ENCODE data around the gene ENTPD7.
"Not testable (repeated sequence)": the region's sequence is repeated elsewhere in the genome, so short reads cannot be mapped to it uniquely, and the experiment has no call there.

The ENTPD7 gene

DNA sequence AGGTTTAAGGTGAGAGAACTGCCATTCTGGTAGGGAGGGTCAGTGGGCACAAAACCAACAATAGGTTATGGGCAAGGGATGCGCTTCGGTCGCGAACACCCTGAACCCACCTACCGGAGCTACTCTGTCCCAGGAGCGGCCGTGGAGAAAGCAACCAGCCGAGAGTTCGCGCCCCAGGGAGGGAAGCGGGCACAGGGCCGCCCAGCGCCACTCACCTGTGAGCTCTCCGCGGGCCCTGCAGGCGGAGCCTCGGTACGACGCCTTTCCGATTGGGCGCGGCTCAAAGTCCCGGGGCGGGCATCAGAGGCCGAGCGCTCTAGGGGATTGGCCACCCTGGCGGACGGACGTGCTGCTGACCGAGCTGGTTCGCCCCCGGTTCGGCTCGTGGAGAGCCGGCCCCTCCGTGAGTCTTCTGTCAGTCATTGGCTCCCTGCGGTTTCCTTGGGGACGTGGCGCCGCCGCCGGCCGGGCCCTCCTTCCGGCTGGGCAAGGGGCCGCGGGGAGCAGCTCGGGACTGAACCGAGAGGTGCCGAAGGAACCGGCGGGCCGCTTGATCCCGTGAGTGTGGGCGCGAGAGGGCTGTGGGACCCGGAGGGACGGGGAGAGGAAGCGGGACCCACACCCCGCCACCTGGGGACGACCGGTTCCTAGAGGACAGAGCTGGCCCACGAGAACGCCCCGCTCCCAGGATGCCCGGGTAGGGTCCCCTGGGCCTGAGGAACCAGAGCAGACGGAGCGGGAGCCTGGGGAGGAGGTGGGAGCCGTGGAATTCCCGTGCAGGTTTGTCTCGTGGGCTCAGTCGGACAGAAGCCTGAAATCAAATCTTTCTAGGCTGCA lies at the start of gene ENTPD7:
Gene ENTPD7, plus strand, starts transcription at position 479 of the 837 bp plus-strand sequence. CDS start 448 bp downstream, outside the sequence.
- DNase-seq = peak; percentile 91

DNA sequence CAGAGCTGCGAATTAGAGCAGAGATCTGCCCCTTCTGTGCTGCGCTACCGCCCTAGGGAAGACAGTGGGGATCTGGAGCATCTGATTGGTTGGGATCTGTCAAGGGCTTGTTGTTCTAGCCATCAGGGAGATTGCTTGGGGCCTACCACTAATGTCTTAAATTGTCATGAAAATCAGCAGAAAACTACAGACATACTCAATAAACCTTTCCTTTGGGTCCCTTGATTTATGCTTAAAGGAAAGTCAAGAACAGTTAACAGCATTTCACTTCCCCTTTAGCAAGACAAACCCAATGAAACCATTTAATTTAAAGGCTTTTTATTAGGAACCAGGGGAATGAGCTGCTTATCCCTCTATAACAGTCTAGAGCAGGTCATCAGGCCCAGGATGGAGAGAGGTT lies 49.1 kb upstream of the ENTPD7 start:
- no peak for DNase-seq

DNA sequence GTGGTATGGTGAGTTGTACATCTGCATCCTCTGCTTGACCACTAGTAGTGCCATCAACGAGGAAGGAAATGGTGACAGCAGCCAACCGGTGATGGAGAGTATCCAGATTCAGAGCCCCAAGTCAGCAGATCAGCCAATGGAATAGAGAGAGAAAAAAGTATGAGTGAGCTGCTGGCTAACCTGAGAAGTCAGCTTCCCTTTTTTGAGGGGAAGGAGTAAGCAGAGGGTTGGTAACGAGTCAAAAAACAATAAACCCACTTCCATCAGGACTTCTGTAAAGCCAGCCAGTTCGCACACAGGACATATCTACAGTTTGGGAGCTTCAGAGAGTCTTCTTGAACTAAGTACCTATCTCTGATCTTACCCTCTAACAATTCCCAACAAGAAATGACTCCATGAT lies 48.0 kb upstream of the ENTPD7 start:
- DNase-seq = no peak

DNA sequence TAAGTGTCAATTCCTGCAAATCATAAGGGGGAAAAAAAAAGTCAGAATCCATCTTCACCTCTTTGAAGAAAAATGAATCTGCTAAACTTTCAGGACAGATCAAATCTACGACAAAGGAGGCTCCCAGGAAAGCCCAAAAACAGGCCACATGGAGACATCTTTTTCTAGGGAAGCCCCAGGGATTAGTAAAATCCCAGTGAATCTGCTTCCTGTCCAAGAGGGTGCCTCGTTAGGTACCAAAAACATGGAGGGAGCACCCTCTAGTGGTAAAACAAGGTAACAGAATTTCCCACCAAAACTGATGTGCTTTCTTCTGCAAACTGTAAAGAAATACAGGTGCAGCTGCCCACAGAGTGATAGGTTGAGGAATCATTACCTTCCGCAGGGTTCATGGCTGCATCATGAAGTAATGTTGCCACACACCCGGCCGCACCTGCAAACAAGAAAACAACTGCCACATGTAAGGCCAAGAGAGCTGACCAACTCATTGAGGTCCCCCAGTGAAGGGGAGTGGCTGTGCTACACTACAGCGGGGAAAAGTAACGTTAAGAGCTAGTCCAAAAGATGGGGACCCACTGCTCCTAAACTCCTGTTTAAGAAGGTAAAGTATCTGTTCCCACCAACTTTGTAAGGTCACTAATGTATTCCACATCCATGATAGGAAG lies 47.0 kb upstream of the ENTPD7 start:
- peak; percentile 72 for DNase-seq

DNA sequence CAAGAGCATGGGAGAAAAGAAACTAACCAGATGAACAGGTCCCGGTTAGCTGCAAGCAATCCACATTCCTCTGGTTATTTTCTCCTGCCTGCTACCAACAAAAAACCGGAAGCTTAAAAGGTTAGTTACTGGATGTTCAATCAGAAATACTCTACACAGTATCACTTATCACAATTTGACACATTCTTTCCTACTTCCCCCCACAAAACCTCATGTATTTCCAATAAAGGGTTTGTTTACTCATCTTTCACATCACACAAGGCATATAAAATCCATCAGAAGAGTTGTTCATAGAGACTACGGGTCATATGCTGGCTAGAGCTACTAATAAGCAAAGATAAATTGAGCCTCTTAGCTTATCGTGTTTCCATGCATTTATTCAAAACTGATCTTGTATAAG lies 43.9 kb upstream of the ENTPD7 start:
- DNase-seq = no peak

- no peak for DNase-seq
These were observed 41.6 kb upstream of the ENTPD7 start for GRCh38 chr10:99617696-99618095.

DNA sequence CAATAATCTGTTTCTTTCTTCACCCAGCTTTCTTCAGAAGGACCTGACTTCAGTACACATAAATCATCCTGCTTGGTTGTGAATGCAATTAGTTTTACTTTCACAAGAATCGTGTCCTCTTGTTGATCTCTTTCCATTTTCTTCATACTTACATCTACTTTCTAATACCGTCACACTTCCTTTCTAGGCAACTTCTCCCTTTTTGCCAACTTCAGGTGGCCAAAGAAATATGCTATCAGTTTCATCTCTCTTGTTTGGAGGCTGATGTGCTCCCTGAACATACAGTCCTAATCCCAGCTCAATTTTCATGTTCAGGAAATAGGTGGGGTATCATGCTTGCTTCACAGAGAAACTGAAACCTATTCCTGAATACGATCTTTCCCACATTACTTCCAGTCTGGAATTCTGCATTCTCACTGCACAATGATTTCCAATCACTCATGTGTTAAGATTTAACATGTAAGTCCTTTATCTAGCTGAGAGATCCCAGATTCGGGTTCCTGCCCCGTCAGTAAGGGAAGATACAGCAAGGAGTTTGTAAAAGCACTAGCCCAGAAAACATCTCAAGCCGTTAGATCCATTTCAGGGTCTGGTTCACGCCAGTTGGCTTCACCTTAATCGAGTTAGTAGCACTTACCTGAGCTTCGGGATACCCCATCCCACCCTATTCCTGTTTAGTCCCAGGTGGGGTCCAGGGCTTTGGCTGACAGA lies 40.1 kb upstream of the ENTPD7 start:
- DNase-seq = peak; percentile 37

GRCh38 chr10:99619851-99620710 lies 39.2 kb upstream of the ENTPD7 start, which contains the start of gene SLC25A28:
SLC25A28 (minus strand) TSS chr10:99620439; CDS start chr10:99620335, 104 bp downstream.
- DNase-seq = peak; percentile 99

DNA sequence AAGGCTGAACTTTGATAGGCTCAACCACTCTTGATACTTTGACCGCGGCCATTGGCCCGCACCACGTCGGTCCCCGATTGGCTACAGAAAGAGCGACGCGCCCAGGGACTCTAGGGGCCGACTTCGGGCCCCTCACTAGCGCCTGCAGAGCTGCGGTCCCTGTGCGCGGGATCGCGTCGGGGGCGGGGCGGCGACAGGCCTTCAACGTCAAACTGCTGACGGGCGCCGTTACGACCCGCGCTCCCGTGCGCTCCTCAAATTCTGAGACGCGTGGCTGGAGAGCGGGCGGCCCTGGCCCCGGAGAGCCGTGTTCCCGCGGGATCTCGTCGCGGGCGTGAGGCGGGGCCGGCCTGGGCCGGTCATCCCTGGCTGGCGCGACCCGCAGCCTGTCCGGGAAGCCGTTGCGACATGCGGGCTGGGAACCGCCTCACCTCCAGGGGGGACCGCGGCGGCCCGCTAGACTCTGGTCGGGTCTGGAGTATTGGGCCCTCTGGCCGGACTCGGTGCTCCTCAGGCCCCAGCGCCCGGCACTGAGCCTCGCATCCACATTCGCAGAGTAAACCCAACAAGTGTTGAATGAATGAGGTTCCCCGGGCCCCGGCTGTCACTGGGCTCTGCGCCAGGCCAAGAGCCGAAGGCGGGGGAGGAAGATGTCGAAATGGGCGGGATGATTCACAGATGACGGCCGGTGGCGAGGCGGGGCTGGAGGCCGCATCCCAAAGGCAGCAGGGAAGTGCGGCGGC lies 38.4 kb upstream of the ENTPD7 start:
- peak; percentile 83 for DNase-seq

GRCh38 chr10:99621454-99622251 lies 37.7 kb upstream of the ENTPD7 start:
- DNase-seq = no peak

DNA sequence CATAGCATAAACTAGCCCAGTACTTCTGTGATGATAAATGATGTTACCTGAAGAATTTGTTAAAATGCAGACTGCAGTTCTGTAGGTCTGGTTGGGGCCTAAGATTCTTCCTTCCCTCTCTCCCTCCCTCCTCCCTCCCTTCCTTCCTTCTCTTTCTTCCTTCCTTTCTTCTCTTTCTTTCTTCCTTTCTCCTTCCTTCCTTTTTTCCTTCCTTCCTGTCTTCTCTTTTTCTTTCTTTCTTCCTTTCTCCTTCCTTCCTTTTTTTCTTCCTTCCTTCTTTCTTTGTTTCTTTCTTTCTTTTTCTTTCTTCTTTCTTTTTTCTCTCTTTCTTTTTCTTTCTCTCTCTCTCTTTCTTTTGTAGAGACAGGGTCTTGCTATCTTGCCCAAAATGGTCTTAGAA lies 35.4 kb upstream of the ENTPD7 start:
- no peak for DNase-seq

DNA sequence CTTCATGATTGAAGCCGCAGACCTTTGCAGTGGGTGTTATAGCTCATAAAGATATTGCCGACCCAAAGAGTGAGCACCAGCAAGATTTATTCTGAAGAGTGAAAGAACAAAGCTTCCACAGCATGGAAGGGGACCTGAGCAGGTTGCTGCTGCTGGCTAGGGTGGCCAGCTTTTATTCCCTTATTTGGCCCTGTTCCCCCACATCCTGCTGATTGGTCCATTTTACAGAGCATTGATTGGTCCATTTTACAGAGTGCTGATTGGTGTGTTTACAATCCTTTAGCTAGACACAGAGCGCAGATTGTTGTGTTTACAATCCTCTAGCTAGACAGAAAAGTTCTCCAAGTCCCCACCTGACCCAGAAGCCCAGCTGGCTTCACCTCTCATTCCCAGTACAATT lies 34.2 kb upstream of the ENTPD7 start:
- DNase-seq = not testable (repeated sequence)

GRCh38 chr10:99628923-99629624 lies 30.2 kb upstream of the ENTPD7 start:
- DNase-seq = no peak

GRCh38 chr10:99629625-99629978 lies 29.7 kb upstream of the ENTPD7 start:
- no peak for DNase-seq

DNA sequence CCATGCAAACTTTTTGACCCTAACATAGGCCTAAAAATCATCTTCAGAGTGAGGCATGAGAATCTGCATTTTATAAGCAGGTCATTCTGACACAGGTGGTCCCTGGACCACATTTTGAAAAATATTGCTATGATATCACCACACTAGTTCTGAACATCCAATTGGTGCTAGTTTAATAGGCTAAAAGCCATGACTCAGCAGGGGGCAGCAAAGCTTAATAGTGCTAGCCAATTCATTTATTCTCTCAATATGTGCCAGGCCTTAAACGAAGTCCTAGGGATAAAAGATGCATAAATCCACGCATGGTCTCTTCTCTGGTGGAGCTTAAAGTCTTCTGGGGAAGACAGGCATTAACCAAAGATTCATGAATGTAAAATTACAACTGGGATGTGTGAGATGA lies 28.9 kb upstream of the ENTPD7 start:
- DNase-seq = peak; percentile 26

GRCh38 chr10:99630991-99631390 lies 28.3 kb upstream of the ENTPD7 start:
- no peak for DNase-seq

DNA sequence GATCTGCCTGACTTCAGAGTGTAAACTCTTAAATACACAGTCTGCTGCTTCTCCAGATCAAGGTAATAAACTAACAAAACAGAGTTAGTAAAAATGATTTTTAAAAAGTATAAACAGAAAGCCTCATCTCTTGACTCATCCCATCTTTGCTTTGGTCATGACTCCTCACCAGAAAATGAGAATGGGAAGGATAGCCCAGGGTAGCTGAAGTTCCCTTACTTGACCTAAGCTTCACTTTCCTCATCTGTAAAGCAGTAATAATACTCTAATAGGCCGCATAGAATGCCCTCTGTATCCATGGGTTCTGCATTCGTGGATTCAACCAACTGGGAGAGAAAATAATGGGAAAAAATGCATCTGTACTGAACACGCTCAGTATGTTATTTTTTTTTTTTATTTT lies 27.8 kb upstream of the ENTPD7 start:
- no peak for DNase-seq

DNA sequence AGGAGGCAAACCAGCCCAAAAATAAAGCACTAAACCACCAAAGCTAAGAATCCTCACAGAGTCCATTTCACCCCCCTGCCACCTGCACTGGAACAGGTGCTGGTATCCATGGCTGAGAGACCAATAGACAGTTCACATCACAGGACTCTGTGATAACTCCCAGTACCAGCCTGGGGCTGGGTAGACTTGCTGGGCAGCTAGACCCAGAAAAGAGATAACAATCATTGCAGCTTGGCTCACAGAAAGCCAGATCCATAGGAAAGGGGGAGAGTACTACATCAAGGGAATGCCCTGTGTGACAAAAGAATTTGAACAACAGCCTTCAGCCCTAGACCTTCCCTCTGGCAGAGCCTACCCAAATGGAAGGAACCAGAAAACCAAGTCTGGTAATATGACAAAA lies 25.5 kb upstream of the ENTPD7 start:
- DNase-seq = no peak

DNA sequence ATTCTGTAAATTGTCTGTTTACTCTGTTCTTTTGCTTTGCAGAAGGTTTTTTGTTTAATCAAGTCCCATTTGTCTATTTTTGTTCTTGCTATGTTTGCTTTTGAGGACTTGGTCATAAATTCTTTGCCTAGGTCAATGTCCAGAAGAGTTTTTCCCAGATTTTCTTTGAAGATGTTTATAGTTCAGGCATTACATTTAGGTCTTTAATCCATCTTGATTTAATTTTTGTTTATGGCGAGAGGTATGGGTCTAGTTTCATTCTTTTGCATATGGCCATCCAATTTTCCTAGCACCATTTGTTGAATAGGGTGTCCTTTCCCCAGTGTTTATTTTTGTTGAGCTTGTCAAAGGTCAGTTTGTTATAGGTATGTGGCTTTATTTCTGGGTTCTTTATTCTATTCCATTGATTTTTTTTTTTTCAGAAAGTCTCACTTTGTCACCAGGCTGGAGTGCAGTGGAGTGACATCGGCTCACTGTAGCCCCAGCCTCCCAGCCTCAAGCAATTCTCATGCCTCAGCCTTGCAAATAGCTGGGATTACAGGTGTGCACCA lies 11.6 kb upstream of the ENTPD7 start:
- DNase-seq = no peak

DNA sequence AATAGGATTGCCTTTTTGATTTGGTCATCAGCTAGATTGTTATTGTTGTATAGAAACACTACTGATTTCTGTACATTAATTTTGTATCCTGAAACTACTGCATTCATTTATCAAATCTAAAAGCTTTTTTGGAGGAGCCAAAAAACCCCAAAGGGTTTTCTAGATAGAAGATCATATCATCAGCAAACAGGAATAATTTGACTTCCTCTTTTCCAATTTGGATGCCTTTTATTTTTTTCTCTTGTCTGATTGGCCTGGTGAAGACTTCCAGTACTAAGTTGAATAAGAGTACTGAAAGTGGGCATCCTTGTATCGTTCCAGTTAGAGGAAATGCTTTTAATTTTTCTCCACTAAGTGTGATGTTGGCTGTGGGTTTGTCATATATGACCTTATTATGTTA lies 10.6 kb upstream of the ENTPD7 start:
- DNase-seq = no peak

All from CD4-positive, alpha-beta T cell treated with Interleukin-17A for 1 hour (primary cell).